ENCODE results near the gene MAIP1. TPM values are rescaled to one million over a fixed set of nuclear protein-coding genes. Genes with fewer than 3 reads are reported as not detected.

Gene MAIP1
- total and polyA plus RNA-seq, 2 of the 4 experiments (the other 2 are of a cell fraction), result 14.2 to 16.8 TPM

GRCh38 chr2:199911877-199912161 is 43.6 kb upstream of the MAIP1 start:
- H3K23ac ChIP-seq (ENCODE audit: low read depth, low read length), result peak overlapping the region; percentile 87
- in situ Hi-C loops (cut with MboI; ENCODE audit: low sequenced_read_pairs), result no loop called here
- H3K9me3 ChIP-seq (ENCODE audit: control insufficient read depth, insufficient read depth, low read length), result no peaks in the 10 kb centered on the region
- BruUV-seq (replicated peaks), result no TSS peak
- H3K18ac ChIP-seq (ENCODE audit: low read depth, low read length), result no peak overlapping the region
- TF ChIP-seq RAD21 (IDR thresholded peaks at IDR 0.05; ENCODE audit: low read length) (no peak), CTCF (conservative IDR thresholded peaks at IDR 0.05; ENCODE audit: low read depth, low read length) (no peak), POLR2A (IDR thresholded peaks at IDR 0.05; ENCODE audit: low read depth, low read length) (no peak), CHD1 (IDR thresholded peaks at IDR 0.05; ENCODE audit: low read depth, low read length) (no peak), RCOR1 (IDR thresholded peaks at IDR 0.05; ENCODE audit: insufficient replicate concordance, low read length) (no peak), MAFK (IDR thresholded peaks at IDR 0.05; ENCODE audit: low read depth, low read length) (no peak), BHLHE40 (IDR thresholded peaks at IDR 0.05; ENCODE audit: low read depth, low read length) (no peak), RFX5 (IDR thresholded peaks at IDR 0.05; ENCODE audit: low read depth, low read length) (no peak), MAZ (IDR thresholded peaks at IDR 0.05; ENCODE audit: borderline replicate concordance, low read depth, low read length) (no peak), NFE2L2 (IDR thresholded peaks at IDR 0.05; ENCODE audit: low read depth, low read length) (no peak), SMC3 (IDR thresholded peaks at IDR 0.05; ENCODE audit: low read depth, low read length) (no peak), ELK1 (IDR thresholded peaks at IDR 0.05; ENCODE audit: borderline replicate concordance, low read depth, low read length) (no peak)
- dilution Hi-C loops (cut with HindIII; ENCODE audit: low sequenced_read_pairs, unreplicated experiment), result no loop called here
- peaks cover 17% of the 10 kb centered on the region; the same call in 1 of the 2 replicates for H4K20me1 ChIP-seq (ENCODE audit: insufficient read depth, low read length)
- peak overlapping the region; percentile 90 for H3K27ac ChIP-seq (ENCODE audit: insufficient read depth, low read length)
- H3K9ac ChIP-seq (ENCODE audit: low read depth, low read length), result peak overlapping the region; percentile 87
- no peaks in the 10 kb centered on the region for H3K27me3 ChIP-seq (ENCODE audit: control insufficient read depth, insufficient read depth, low read length)
- peak overlapping the region; percentile 85 for H2BK5ac ChIP-seq (ENCODE audit: low read depth, low read length, poor library complexity, severe bottlenecking)
- H3K14ac ChIP-seq (replicated peaks; ENCODE audit: low read depth, low read length), result peak overlapping the region; percentile 91
- ChIA-PET POLR2A (ENCODE audit: unreplicated experiment) (no interaction called here), CTCF (no interaction called here)
- intact Hi-C loops (cut with micrococcal nuclease), result no loop called here
- H2BK15ac ChIP-seq (ENCODE audit: low read depth, low read length), result no peak overlapping the region
- H4K8ac ChIP-seq (ENCODE audit: low read depth in 2 of 2, low read length in 2 of 2), result peak overlapping the region; percentile 59 to 87; a peak in 3 of 4 replicates
- H4K5ac ChIP-seq (ENCODE audit: low read depth, low read length), result no peak overlapping the region; the same call in 1 of the 2 replicates
- ATAC-seq (ENCODE audit: low read depth), result no peak; the same call in 1 of the 2 replicates
- H2AK9ac ChIP-seq (replicated peaks; ENCODE audit: low read depth, low read length, poor library complexity), result peak overlapping the region; percentile 70
- peak overlapping the region; percentile 77 for H3K56ac ChIP-seq (ENCODE audit: extremely low read depth, insufficient read depth, low read length)
- H2BK20ac ChIP-seq (ENCODE audit: low read depth, low read length), result no peak overlapping the region
- peak overlapping the region; percentile 66; the same call in 1 of the 2 replicates for H4K91ac ChIP-seq (ENCODE audit: insufficient read depth, low read depth, low read length)
- no CpG with 5 or more reads among the region's 13 CpGs for WGBS, 2 experiments (ENCODE audit: extremely low coverage in 2 of 2, insufficient read length in 1 of 2)
- peak overlapping the region; percentile 80 for H3K4me3 ChIP-seq (ENCODE audit: insufficient read depth, low read depth, low read length)
- H3K36me3 ChIP-seq (ENCODE audit: control insufficient read depth, insufficient read depth, low read length), result peaks cover 6% of the 10 kb centered on the region
- DNase-seq, result no peak
- peaks cover 5 to 14% of the 10 kb centered on the region in 2 experiments for H3K79me1 ChIP-seq (ENCODE audit: low read depth in 1 of 2, low read length in 2 of 2)
- H3K4ac ChIP-seq (ENCODE audit: low read depth, low read length), result peak overlapping the region; percentile 85
- H2AFZ ChIP-seq (replicated peaks; ENCODE audit: low read length, poor library complexity), result peak overlapping the region; percentile 99
- peak overlapping the region; percentile 76 for H3K4me2 ChIP-seq (ENCODE audit: low read depth, low read length)
- H2BK120ac ChIP-seq (ENCODE audit: low read depth, low read length), result peak overlapping the region; percentile 63; the same call in 1 of the 2 replicates
- no peaks in the 10 kb centered on the region for H3K4me1 ChIP-seq (ENCODE audit: control insufficient read depth, insufficient read depth, low read length)
- H2AK5ac ChIP-seq (ENCODE audit: low read depth, low read length), result peak overlapping the region; percentile 61
- no peaks in the 10 kb centered on the region for H3K9me1 ChIP-seq (ENCODE audit: insufficient read depth, low read length)
